ENCODE results near the gene PDE6C. TPM values are rescaled to one million over a fixed set of nuclear protein-coding genes. Genes with fewer than 3 reads are reported as not detected.

The PDE6C gene
- total RNA-seq, 1 experiment from 2014 or later = not detected

DNA sequence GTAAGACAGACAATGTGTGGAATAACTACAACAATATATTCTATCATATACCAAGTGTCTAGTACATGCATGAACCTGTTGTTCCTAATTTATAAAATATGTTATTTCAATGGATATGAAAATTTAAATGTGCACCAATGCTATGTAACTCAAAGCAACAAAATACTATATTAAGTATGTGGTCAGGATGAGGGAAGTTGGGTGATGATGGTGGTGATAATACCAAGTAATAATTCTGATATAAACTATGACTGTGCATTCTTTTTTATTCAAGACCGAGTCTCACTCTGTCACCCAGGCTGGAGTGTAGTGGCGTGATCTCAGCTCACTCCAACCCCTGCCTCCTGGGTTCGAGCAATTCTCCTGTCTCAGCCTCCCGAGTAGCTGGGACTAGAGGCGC lies 92.1 kb downstream of the PDE6C start:
- ChIA-PET POLR2A (no interaction called here), CTCF (no interaction called here)
- Mint-ChIP-seq H3K9me3 (no peaks in the 10 kb centered on the region), H3K4me1 (peaks cover 14% of the 10 kb centered on the region), H3K36me3 (peaks cover 3% of the 10 kb centered on the region; the same call in 1 of the 2 replicates), H3K4me3 (no peak overlapping the region), H3K27me3 (ENCODE audit: low read depth) (peaks cover 4% of the 10 kb centered on the region), H3K27ac (no peak overlapping the region)
- TF ChIP-seq JAZF1 (CRISPR knock-in tag; IDR thresholded peaks at IDR 0.05) = no peak
- no peak for DNase-seq (ENCODE audit: low spot score)
- no peak for ATAC-seq

DNA sequence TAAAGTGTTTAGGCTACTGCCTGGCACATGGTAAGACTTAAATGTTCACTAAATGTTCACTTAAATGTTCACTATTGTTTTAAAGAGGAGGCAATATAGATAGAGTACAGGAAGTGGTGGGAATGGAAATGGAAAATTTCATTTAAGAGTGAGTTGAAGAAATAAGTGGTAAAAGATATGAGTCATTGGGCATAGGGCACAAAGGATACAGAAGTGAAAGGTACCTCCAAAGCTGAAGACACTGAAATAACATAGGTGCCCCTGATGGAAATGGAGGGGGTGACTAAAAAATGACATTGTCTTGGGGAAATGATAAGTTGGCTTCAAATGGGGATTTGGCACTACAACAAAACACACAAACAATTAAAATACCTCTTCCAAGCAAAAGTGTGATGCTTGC lies 95.3 kb downstream of the PDE6C start:
- ATAC-seq (no peak), DNase-seq (ENCODE audit: low spot score) (no peak)
- CTCF ChIA-PET = interaction anchor here (1.1 to 1.2 kb wide), 2 partner anchors 37 to 108 kb away, joined by 3 to 4 read pairs; no protein-coding TSS in a partner anchor
- POLR2A ChIA-PET = no interaction called here
- Mint-ChIP-seq H3K36me3 (no peaks in the 10 kb centered on the region), H3K4me3 (no peak overlapping the region), H3K4me1 (peaks cover 2% of the 10 kb centered on the region; the same call in 1 of the 2 replicates), H3K27me3 (ENCODE audit: low read depth) (peaks cover 7% of the 10 kb centered on the region), H3K9me3 (peaks cover 1% of the 10 kb centered on the region), H3K27ac (no peak overlapping the region)
- TF ChIP-seq CREM (CRISPR knock-in tag; IDR thresholded peaks at IDR 0.05) = no peak

DNA sequence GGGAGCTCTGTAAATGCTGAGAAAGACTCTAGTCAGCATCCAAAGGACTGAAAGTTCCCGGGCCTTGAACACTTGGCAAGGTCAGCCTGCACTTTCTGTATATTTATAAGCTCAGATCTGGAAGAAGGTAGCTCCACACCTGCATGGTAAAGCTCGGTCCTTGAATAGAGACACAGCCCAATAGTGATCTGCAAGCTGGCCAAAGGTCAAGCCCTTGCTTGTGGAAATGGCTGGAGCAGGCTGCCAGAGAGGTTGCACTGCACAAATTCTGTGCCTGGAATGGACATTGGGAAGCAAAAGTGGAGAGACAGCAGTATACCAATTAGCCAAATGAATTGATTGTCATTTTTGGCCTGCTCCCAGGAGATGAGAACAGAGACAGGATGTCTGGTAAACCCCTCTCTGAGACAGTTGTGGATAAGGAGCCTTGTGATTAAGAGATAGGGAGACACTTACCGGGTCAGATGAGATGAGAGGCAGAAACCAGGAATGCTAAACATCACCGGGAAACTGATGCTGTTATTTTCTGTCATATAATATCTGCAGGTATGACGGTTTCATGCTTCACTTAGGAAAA lies 98.1 kb downstream of the PDE6C start:
- Mint-ChIP-seq H3K27me3 (ENCODE audit: low read depth) (peaks cover 7% of the 10 kb centered on the region), H3K4me3 (no peak overlapping the region)

DNA sequence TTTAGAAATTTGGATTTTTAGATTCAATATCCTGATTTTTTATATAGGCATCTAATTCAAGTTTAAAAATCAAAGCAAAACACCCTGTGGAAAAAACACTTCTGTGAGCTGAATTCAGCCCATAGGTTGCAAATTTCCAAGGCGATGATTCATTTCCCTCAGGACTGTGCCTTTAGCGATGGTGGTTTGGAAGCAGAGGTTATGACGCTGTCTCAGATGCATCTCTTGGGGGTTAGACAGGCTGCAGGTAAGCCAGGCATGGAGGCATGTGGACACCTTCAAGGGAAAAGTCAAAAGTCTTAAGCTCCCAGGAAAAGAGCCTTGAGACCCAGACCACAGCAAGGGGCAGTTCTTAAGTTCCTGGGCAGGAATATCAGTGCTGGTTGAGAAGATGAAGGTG lies 99.6 kb downstream of the PDE6C start:
- POLR2A ChIA-PET = no interaction called here
- ATAC-seq (no peak), DNase-seq (ENCODE audit: low spot score) (no peak)
- Mint-ChIP-seq H3K27me3 (ENCODE audit: low read depth) (peaks cover 7% of the 10 kb centered on the region), H3K36me3 (no peaks in the 10 kb centered on the region), H3K9me3 (peaks cover 8% of the 10 kb centered on the region), H3K27ac (no peak overlapping the region), H3K4me3 (no peak overlapping the region), H3K4me1 (no peaks in the 10 kb centered on the region)
- TF ChIP-seq ZNF396 (CRISPR knock-in tag; IDR thresholded peaks at IDR 0.05; ENCODE audit: borderline replicate concordance) (no peak), KAT7 (CRISPR knock-in tag; IDR thresholded peaks at IDR 0.05; ENCODE audit: borderline replicate concordance) (no peak), TEAD1 (CRISPR knock-in tag; IDR thresholded peaks at IDR 0.05) (no peak), NR1H2 (CRISPR knock-in tag; IDR thresholded peaks at IDR 0.05) (no peak), ZNF121 (CRISPR knock-in tag; IDR thresholded peaks at IDR 0.05) (no peak), ATF1 (CRISPR knock-in tag; IDR thresholded peaks at IDR 0.05) (no peak), CBFB (CRISPR knock-in tag; IDR thresholded peaks at IDR 0.05; ENCODE audit: low read depth) (no peak)
- TF ChIP-seq, protein P1, sequence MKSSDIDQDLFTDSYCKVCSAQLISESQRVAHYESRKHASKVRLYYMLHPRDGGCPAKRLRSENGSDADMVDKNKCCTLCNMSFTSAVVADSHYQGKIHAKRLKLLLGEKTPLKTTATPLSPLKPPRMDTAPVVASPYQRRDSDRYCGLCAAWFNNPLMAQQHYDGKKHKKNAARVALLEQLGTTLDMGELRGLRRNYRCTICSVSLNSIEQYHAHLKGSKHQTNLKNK (CRISPR knock-in tag; IDR thresholded peaks at IDR 0.05) = no peak
- TF ChIP-seq, protein P2, sequence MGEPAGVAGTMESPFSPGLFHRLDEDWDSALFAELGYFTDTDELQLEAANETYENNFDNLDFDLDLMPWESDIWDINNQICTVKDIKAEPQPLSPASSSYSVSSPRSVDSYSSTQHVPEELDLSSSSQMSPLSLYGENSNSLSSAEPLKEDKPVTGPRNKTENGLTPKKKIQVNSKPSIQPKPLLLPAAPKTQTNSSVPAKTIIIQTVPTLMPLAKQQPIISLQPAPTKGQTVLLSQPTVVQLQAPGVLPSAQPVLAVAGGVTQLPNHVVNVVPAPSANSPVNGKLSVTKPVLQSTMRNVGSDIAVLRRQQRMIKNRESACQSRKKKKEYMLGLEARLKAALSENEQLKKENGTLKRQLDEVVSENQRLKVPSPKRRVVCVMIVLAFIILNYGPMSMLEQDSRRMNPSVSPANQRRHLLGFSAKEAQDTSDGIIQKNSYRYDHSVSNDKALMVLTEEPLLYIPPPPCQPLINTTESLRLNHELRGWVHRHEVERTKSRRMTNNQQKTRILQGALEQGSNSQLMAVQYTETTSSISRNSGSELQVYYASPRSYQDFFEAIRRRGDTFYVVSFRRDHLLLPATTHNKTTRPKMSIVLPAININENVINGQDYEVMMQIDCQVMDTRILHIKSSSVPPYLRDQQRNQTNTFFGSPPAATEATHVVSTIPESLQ (CRISPR knock-in tag; IDR thresholded peaks at IDR 0.05) = no peak
- TF ChIP-seq, protein P3, sequence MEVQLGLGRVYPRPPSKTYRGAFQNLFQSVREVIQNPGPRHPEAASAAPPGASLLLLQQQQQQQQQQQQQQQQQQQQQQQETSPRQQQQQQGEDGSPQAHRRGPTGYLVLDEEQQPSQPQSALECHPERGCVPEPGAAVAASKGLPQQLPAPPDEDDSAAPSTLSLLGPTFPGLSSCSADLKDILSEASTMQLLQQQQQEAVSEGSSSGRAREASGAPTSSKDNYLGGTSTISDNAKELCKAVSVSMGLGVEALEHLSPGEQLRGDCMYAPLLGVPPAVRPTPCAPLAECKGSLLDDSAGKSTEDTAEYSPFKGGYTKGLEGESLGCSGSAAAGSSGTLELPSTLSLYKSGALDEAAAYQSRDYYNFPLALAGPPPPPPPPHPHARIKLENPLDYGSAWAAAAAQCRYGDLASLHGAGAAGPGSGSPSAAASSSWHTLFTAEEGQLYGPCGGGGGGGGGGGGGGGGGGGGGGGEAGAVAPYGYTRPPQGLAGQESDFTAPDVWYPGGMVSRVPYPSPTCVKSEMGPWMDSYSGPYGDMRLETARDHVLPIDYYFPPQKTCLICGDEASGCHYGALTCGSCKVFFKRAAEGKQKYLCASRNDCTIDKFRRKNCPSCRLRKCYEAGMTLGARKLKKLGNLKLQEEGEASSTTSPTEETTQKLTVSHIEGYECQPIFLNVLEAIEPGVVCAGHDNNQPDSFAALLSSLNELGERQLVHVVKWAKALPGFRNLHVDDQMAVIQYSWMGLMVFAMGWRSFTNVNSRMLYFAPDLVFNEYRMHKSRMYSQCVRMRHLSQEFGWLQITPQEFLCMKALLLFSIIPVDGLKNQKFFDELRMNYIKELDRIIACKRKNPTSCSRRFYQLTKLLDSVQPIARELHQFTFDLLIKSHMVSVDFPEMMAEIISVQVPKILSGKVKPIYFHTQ (CRISPR knock-in tag; IDR thresholded peaks at IDR 0.05) = no peak
- CTCF ChIA-PET = interaction anchor here (1.3 to 1.5 kb wide), 2 partner anchors 9 to 104 kb away, joined by 3 to 4 read pairs; no protein-coding TSS in a partner anchor

More for the DNA sequence above, 98.1 kb downstream of the PDE6C start:
- no peak overlapping the region for H3K27ac Mint-ChIP-seq
- peaks cover 8% of the 10 kb centered on the region for H3K9me3 Mint-ChIP-seq
- H3K36me3 Mint-ChIP-seq = no peaks in the 10 kb centered on the region
- DNase-seq (ENCODE audit: low spot score) = no peak
- CTCF ChIA-PET = interaction anchor here (0.5 kb wide), 1 partner anchor 1133 kb away, joined by 3 read pairs; no protein-coding TSS in a partner anchor
- H3K4me1 Mint-ChIP-seq = no peaks in the 10 kb centered on the region
- TF ChIP-seq ZNF263 (CRISPR knock-in tag; IDR thresholded peaks at IDR 0.05; ENCODE audit: low read depth) (no peak), ZNF317 (CRISPR knock-in tag; IDR thresholded peaks at IDR 0.05; ENCODE audit: borderline replicate concordance, low read depth) (no peak)
- TF ChIP-seq, protein P4, sequence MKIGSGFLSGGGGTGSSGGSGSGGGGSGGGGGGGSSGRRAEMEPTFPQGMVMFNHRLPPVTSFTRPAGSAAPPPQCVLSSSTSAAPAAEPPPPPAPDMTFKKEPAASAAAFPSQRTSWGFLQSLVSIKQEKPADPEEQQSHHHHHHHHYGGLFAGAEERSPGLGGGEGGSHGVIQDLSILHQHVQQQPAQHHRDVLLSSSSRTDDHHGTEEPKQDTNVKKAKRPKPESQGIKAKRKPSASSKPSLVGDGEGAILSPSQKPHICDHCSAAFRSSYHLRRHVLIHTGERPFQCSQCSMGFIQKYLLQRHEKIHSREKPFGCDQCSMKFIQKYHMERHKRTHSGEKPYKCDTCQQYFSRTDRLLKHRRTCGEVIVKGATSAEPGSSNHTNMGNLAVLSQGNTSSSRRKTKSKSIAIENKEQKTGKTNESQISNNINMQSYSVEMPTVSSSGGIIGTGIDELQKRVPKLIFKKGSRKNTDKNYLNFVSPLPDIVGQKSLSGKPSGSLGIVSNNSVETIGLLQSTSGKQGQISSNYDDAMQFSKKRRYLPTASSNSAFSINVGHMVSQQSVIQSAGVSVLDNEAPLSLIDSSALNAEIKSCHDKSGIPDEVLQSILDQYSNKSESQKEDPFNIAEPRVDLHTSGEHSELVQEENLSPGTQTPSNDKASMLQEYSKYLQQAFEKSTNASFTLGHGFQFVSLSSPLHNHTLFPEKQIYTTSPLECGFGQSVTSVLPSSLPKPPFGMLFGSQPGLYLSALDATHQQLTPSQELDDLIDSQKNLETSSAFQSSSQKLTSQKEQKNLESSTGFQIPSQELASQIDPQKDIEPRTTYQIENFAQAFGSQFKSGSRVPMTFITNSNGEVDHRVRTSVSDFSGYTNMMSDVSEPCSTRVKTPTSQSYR (CRISPR knock-in tag; IDR thresholded peaks at IDR 0.05) = no peak
- TF ChIP-seq, protein P5, sequence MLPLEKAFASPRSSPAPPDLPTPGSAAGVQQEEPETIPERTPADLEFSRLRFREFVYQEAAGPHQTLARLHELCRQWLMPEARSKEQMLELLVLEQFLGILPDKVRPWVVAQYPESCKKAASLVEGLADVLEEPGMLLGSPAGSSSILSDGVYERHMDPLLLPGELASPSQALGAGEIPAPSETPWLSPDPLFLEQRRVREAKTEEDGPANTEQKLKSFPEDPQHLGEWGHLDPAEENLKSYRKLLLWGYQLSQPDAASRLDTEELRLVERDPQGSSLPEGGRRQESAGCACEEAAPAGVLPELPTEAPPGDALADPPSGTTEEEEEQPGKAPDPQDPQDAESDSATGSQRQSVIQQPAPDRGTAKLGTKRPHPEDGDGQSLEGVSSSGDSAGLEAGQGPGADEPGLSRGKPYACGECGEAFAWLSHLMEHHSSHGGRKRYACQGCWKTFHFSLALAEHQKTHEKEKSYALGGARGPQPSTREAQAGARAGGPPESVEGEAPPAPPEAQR (CRISPR knock-in tag; IDR thresholded peaks at IDR 0.05) = no peak
- TF ChIP-seq, protein P6, sequence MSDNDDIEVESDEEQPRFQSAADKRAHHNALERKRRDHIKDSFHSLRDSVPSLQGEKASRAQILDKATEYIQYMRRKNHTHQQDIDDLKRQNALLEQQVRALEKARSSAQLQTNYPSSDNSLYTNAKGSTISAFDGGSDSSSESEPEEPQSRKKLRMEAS (CRISPR knock-in tag; IDR thresholded peaks at IDR 0.05) = no peak
- POLR2A ChIA-PET = interaction anchor here (0.6 kb wide), 1 partner anchor 146 kb away, joined by 3 read pairs; no protein-coding TSS in a partner anchor
- ATAC-seq = no peak
